T-cell (primary cell): ENCODE data around the gene CIART. TPM values are rescaled to one million over a fixed set of nuclear protein-coding genes. Genes with fewer than 3 reads are reported as not detected.

Experiments used
- ATAC-seq, 4 experiments: fragments of 200-7000 bp in 3 of 4; fragments of 150-1000 bp in 1 of 4; cut with Tn5 transposase; replicated peaks in 1 of 4; 1 replicate in 3 of 4; 2 replicates in 1 of 4; pipeline ENCODE4 v1.10.0; 2021; ENCODE audit warnings: moderate library complexity in 3 of 4, mild to moderate bottlenecking in 2 of 4, moderate number of reproducible peaks in 1 of 4
- CTCF ChIA-PET, 2 donors: fragments of 300-600 bp; sonication (Branson Sonifier 250); formaldehyde crosslinking; loops; one replicate each; lab custom pipeline; 2022; ENCODE audit warnings: antibody characterized with exemption in 2 of 2; lab: Charles Lee
- POLR2A ChIA-PET, 2 donors: fragments of 300-600 bp; sonication (Branson Sonifier 250); formaldehyde crosslinking; loops; one replicate each; lab custom pipeline; 2022; ENCODE audit warnings: antibody characterized with exemption in 2 of 2; lab: Charles Lee
- DNase-seq, 35 experiments: peaks; one replicate each; pipeline versions ENCODE4 v3.0.0 to v3.0.0-alpha.2; 2013 to 2023
- H3K27ac ChIP-seq: one replicate; pipeline ENCODE4 v1.5.1; 2013; ENCODE audit warnings: low read length
- H3K27me3 ChIP-seq, 2 experiments: replicated peaks in 1 of 2; 1 replicate in 1 of 2; 2 replicates in 1 of 2; pipeline versions ENCODE4 v1.6.1 to v1.7.0; 2013; ENCODE audit warnings: low read length in 1 of 2, mixed read lengths in 1 of 2; ENCODE audit not compliant: control insufficient read depth in 2 of 2, insufficient read depth in 2 of 2; ENCODE audit errors: extremely low read depth in 1 of 2
- H3K36me3 ChIP-seq, 2 donors: 1 replicate in 1 of 2; 2 replicates in 1 of 2; pipeline versions ENCODE4 v1.6.1 to v1.7.0; 2013; ENCODE audit warnings: low read length in 1 of 2; ENCODE audit not compliant: control insufficient read depth in 2 of 2, insufficient read depth in 1 of 2; ENCODE audit errors: extremely low read depth in 1 of 2
- H3K4me1 ChIP-seq, 2 experiments: 1 replicate in 1 of 2; 2 replicates in 1 of 2; pipeline versions ENCODE4 v1.6.1 to v1.7.0; 2013; ENCODE audit warnings: low read length in 2 of 2, mixed read lengths in 1 of 2; ENCODE audit not compliant: insufficient read depth in 2 of 2, control insufficient read depth in 1 of 2; ENCODE audit errors: extremely low read depth in 1 of 2
- H3K4me3 ChIP-seq, 2 donors: 1 replicate in 1 of 2; 2 replicates in 1 of 2; pipeline versions ENCODE4 v1.5.1 to v1.7.0; 2013; ENCODE audit warnings: mild to moderate bottlenecking in 2 of 2, low read length in 1 of 2, moderate library complexity in 1 of 2; ENCODE audit not compliant: control insufficient read depth in 1 of 2; ENCODE audit errors: extremely low read depth in 1 of 2
- H3K9me3 ChIP-seq: 2 replicates; pipeline ENCODE4 v1.7.0; 2013
- H3K27ac Mint-ChIP-seq, 2 donors: one replicate each; pipeline ENCODE4 v1.8.0; 2020 to 2021; ENCODE audit warnings: mild to moderate bottlenecking in 2 of 2, mixed read lengths in 2 of 2
- H3K27me3 Mint-ChIP-seq, 2 donors: one replicate each; pipeline ENCODE4 v1.8.0; 2021 to 2022; ENCODE audit warnings: mixed read lengths in 2 of 2
- H3K36me3 Mint-ChIP-seq: one replicate; pipeline ENCODE4 v1.8.0; 2021; ENCODE audit warnings: mixed read lengths
- H3K4me1 Mint-ChIP-seq, 3 donors: one replicate each; pipeline ENCODE4 v1.8.0; 2020 to 2022; ENCODE audit warnings: mixed read lengths in 3 of 3, mild to moderate bottlenecking in 1 of 3
- H3K4me3 Mint-ChIP-seq, 3 donors: one replicate each; pipeline ENCODE4 v1.8.0; 2020 to 2022; ENCODE audit warnings: mild to moderate bottlenecking in 3 of 3, mixed read lengths in 3 of 3, moderate library complexity in 3 of 3
- H3K9me3 Mint-ChIP-seq, 3 donors: one replicate each; pipeline ENCODE4 v1.8.0; 2020 to 2022; ENCODE audit warnings: mixed read lengths in 3 of 3
- WGBS: methylation state at CpG from one replicate; pipeline ENCODE4 v1.1.5; 2013; ENCODE audit warnings: missing lambda C conversion rate; ENCODE audit not compliant: insufficient coverage; 5-methylcytosine and 5-hydroxymethylcytosine counted together
- total RNA-seq, 35 experiments: library from RNA in 6 of 35; stranded (reverse) in 6 of 35; fragments of 120-200 nt in 1 of 35; gene quantifications; one replicate each; pipeline versions ENCODE4 v1.2.1 to v1.2.4 and lab custom pipeline; 2013 to 2026

The CIART gene
- total RNA-seq, 5 donors from 2014 or later (not counting 1 experiment from before 2014, with no cell fraction given), result 0.63 to 2.9 (median 1.3) TPM

GRCh38 chr1:150259758-150260669, 22.3 kb upstream of the CIART start:
- H3K36me3 ChIP-seq, result peaks cover 4 to 7% of the 10 kb centered on the region in 2 donors
- CTCF ChIA-PET, result interaction anchor here (0.6 to 0.7 kb wide), 2 partner anchors 167 to 183 kb away, joined by 4 to 6 read pairs; no protein-coding TSS in a partner anchor
- peaks cover 9 to 33% of the 10 kb centered on the region in 2 experiments for H3K27me3 ChIP-seq
- no peak overlapping the region for H3K27ac Mint-ChIP-seq
- no peak overlapping the region for H3K4me3 ChIP-seq
- H3K9me3 Mint-ChIP-seq, result no peaks in the 10 kb centered on the region
- H3K4me3 Mint-ChIP-seq, result no peak overlapping the region
- no peak for DNase-seq
- POLR2A ChIA-PET, result interaction anchor here in 1 of 2 donors (0.9 kb wide), 1 partner anchor 177 kb away, joined by 3 read pairs; no protein-coding TSS in a partner anchor
- ATAC-seq, result no peak
- H3K4me1 Mint-ChIP-seq, result peaks cover 14 to 16% (median 15%) of the 10 kb centered on the region in 3 donors
- peaks cover 2 to 17% of the 10 kb centered on the region in 2 experiments for H3K4me1 ChIP-seq
- H3K27me3 Mint-ChIP-seq, result peaks cover 25 to 39% of the 10 kb centered on the region in 2 donors
- 67% methylated on average over 2 of the region's 11 CpGs for WGBS
- no peaks in the 10 kb centered on the region for H3K9me3 ChIP-seq
- H3K27ac ChIP-seq, result no peak overlapping the region
- peaks cover 4% of the 10 kb centered on the region for H3K36me3 Mint-ChIP-seq

GRCh38 chr1:150261367-150261766, 21.0 kb upstream of the CIART start:
- no peaks in the 10 kb centered on the region for H3K9me3 ChIP-seq
- peaks cover 8 to 29% of the 10 kb centered on the region in 2 experiments for H3K27me3 ChIP-seq
- Mint-ChIP-seq H3K4me3 (no peak overlapping the region), H3K4me1 (peaks cover 1 to 6% (median 5%) of the 10 kb centered on the region in 3 donors), H3K27me3 (peaks cover 21 to 29% of the 10 kb centered on the region in 2 donors), H3K36me3 (peaks cover 17% of the 10 kb centered on the region), H3K27ac (no peak overlapping the region), H3K9me3 (no peaks in the 10 kb centered on the region)
- peaks cover 0 to 6% of the 10 kb centered on the region in 2 experiments for H3K4me1 ChIP-seq
- DNase-seq (no peak), ATAC-seq (no peak)
- no peak overlapping the region for H3K27ac ChIP-seq
- CTCF ChIA-PET, result no interaction called here
- 86% methylated on average over 4 of the region's 6 CpGs for WGBS
- peaks cover 11 to 20% of the 10 kb centered on the region in 2 donors for H3K36me3 ChIP-seq
- POLR2A ChIA-PET, result no interaction called here
- H3K4me3 ChIP-seq, result no peak overlapping the region

- Mint-ChIP-seq H3K27ac (peak overlapping the region; percentile 7 to 57), H3K9me3 (no peaks in the 10 kb centered on the region), H3K4me1 (peaks cover 11 to 12% (median 12%) of the 10 kb centered on the region in 3 donors), H3K36me3 (peaks cover 24% of the 10 kb centered on the region), H3K27me3 (peaks cover 11 to 17% of the 10 kb centered on the region in 2 donors), H3K4me3 (no peak overlapping the region)
- ATAC-seq (peak in 1 of 4 experiments; percentile 27), DNase-seq (no peak)
- 100% methylated on average over 1 of the region's 6 CpGs for WGBS
- Histone ChIP-seq H3K9me3 (no peaks in the 10 kb centered on the region), H3K4me1 (peaks cover 4 to 9% of the 10 kb centered on the region in 2 experiments), H3K27me3 (peaks cover 7 to 17% of the 10 kb centered on the region in 2 experiments), H3K4me3 (no peak overlapping the region), H3K36me3 (peaks cover 13 to 32% of the 10 kb centered on the region in 2 donors), H3K27ac (no peak overlapping the region)
- ChIA-PET CTCF (interaction anchor here in 1 of 2 donors (0.6 kb wide), 2 partner anchors 18 to 108 kb away, joined by 3 read pairs; no protein-coding TSS in a partner anchor), POLR2A (interaction anchor here in 1 of 2 donors (0.5 kb wide), 1 partner anchor 15 kb away, joined by 3 read pairs; no protein-coding TSS in a partner anchor)
These were observed 19.7 kb upstream of the CIART start for GRCh38 chr1:150262388-150263320.

GRCh38 chr1:150263549-150263948, 18.8 kb upstream of the CIART start:
- Histone ChIP-seq H3K27me3 (peaks cover 2 to 9% of the 10 kb centered on the region in 2 experiments), H3K36me3 (peaks cover 13 to 32% of the 10 kb centered on the region in 2 donors), H3K4me3 (no peak overlapping the region), H3K4me1 (peaks cover 11 to 18% of the 10 kb centered on the region in 2 experiments), H3K9me3 (no peaks in the 10 kb centered on the region), H3K27ac (no peak overlapping the region)
- no peak for ATAC-seq
- no peak for DNase-seq
- Mint-ChIP-seq H3K27ac (no peak overlapping the region), H3K36me3 (peaks cover 24% of the 10 kb centered on the region), H3K27me3 (peaks cover 5 to 8% of the 10 kb centered on the region in 2 donors), H3K4me3 (no peak overlapping the region), H3K4me1 (peaks cover 20% of the 10 kb centered on the region in 3 donors), H3K9me3 (no peaks in the 10 kb centered on the region)
- no CpG with 5 or more reads among the region's 6 CpGs for WGBS
- ChIA-PET CTCF (interaction anchor here (0.6 to 0.7 kb wide), 2 partner anchors 19 to 1049 kb away, joined by 3 to 9 read pairs; no protein-coding TSS in a partner anchor), POLR2A (interaction anchor here in 1 of 2 donors (0.7 kb wide), 1 partner anchor 81 kb away, joined by 5 read pairs; no protein-coding TSS in a partner anchor)

GRCh38 chr1:150267896-150268295, 14.5 kb upstream of the CIART start:
- POLR2A ChIA-PET, result no interaction called here
- CTCF ChIA-PET, result no interaction called here
- peaks cover 13 to 29% of the 10 kb centered on the region in 2 experiments for H3K4me1 ChIP-seq
- peak overlapping the region; percentile 95 for H3K27ac ChIP-seq
- Mint-ChIP-seq H3K9me3 (no peaks in the 10 kb centered on the region), H3K27me3 (no peaks in the 10 kb centered on the region), H3K4me3 (peak overlapping the region; percentile 97 to 99 (median 99)), H3K4me1 (peaks cover 29 to 37% (median 30%) of the 10 kb centered on the region in 3 donors), H3K36me3 (peaks cover 27% of the 10 kb centered on the region), H3K27ac (peak overlapping the region; percentile 98 to 99)
- peaks cover 13 to 32% of the 10 kb centered on the region in 2 donors for H3K36me3 ChIP-seq
- peak overlapping the region; percentile 71 to 90 for H3K4me3 ChIP-seq
- no peaks in the 10 kb centered on the region for H3K27me3 ChIP-seq
- H3K9me3 ChIP-seq, result no peaks in the 10 kb centered on the region
- DNase-seq (no peak), ATAC-seq (no peak)
- 34% methylated on average over 6 of the region's 6 CpGs for WGBS
